ENCODE measurements around the gene AGAP1.

DNA sequence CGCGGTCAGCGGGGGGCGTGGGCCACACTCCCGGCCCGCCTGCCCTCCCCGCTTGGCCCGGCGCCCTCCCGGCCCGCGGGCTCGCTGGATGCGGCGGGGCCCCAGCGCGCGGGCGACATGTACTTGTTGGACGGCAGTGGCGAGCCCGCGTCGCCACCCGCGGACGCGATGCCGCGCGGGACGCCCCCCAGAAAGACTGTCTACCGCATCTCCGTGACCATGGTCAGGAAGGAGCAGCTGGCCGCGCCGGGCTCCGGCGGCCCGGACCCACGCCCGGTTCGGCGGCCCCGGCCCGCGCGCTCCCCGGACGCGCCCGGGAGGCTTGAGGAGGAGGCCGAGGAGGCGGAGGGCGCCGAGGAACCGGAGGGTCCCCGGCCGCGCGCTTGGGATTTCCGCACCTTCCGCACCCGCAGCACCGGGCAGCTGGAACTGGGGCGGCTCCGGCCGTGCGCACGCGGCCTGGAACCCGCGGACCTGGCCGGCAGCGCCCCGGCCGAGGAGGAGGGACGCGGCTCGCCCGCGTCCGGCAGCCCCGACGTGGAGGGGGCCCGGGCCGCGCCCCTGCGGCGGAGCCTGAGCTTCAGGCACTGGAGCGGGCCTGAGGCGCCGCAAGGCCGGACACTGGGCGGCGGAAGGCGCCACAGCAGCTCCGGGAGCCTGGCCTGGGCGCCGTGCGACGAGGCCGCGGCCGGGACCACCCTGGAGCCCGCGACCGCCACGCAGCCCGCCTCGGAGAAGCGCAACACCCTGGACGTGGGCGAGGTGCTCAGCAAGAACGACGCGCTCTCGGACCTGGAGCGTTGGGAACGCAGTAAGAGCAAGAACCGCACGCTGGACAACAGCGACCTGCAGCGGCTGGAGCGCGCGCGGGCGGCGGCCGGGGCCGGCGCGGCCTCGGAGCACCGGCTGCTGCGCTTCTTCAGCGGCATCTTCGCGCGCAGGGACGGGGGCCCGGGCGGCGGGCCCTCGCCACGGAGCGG lies 176.4 kb downstream of the AGAP1 start:
- TF ChIP-seq CHD4 (IDR thresholded peaks at IDR 0.05; ENCODE audit: borderline replicate concordance) (no peak), CTCF (IDR thresholded peaks at IDR 0.05) (peak; percentile 51), NR3C1 (IDR thresholded peaks at IDR 0.05) (no peak), SMC3 (IDR thresholded peaks at IDR 0.05) (peak; percentile 49; the same call in 2 of the 3 replicates), POLR2A (IDR thresholded peaks at IDR 0.05; ENCODE audit: low read length) (no peak), NFE2L2 (conservative IDR thresholded peaks at IDR 0.05; ENCODE audit: low read length) (no peak)
- TF ChIP-seq, protein P1, sequence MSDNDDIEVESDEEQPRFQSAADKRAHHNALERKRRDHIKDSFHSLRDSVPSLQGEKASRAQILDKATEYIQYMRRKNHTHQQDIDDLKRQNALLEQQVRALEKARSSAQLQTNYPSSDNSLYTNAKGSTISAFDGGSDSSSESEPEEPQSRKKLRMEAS (IDR thresholded peaks at IDR 0.05), result no peak

Data from A549 (cell line).